BJ (cell line): ENCODE measurements around the gene VKORC1. TPM values are rescaled to one million over a fixed set of nuclear protein-coding genes. Genes with fewer than 3 reads are reported as not detected.

Source experiments
- CTCF ChIA-PET: fragments of 350-600 bp; formaldehyde crosslinking; extraction: SDS; loops from one replicate; lab custom pipeline; 2021; ENCODE audit warnings: antibody characterized with exemption, inconsistent platforms; lab: Yijun Ruan, JAX
- POLR2A ChIA-PET: fragments of 300-600 bp; sonication (Branson Sonifier 250); formaldehyde crosslinking; extraction: SDS; loops from one replicate; lab custom pipeline; 2021; ENCODE audit warnings: antibody characterized with exemption; lab: Charles Lee
- DNase-seq: peaks from one replicate; pipeline ENCODE4 v3.0.0-alpha.2; 2011; ENCODE audit warnings: low read depth
- H3K27me3 ChIP-seq: 2 replicates; pipeline ENCODE4 v1.6.0; 2011; ENCODE audit warnings: low read length; ENCODE audit not compliant: control insufficient read depth, insufficient read depth
- H3K36me3 ChIP-seq: 2 replicates; pipeline ENCODE4 v1.5.1; 2011; ENCODE audit warnings: low read length; ENCODE audit not compliant: control insufficient read depth, insufficient read depth
- H3K4me3 ChIP-seq: 2 replicates; pipeline ENCODE4 v1.5.1; 2011; ENCODE audit warnings: low read depth, mild to moderate bottlenecking, control low read depth, low read length
- polyA plus RNA-seq: library from polyadenylated mRNA; depleted of rRNA; stranded (reverse); fragments of >200 nt; gene quantifications from 2 replicates; pipeline ENCODE4 v1.2.3, GENCODE V29; 2011
- TF ChIP-seq, protein P1 (sequence below): IDR thresholded peaks from 2 replicates; pipeline ENCODE4 v1.5.1; 2011; ENCODE audit warnings: low read depth, mild to moderate bottlenecking, control low read depth, inconsistent platforms, low read length, moderate library complexity; ENCODE audit not compliant: insufficient read depth

The VKORC1 gene
- polyA plus RNA-seq, 1 experiment = 515 TPM

DNA sequence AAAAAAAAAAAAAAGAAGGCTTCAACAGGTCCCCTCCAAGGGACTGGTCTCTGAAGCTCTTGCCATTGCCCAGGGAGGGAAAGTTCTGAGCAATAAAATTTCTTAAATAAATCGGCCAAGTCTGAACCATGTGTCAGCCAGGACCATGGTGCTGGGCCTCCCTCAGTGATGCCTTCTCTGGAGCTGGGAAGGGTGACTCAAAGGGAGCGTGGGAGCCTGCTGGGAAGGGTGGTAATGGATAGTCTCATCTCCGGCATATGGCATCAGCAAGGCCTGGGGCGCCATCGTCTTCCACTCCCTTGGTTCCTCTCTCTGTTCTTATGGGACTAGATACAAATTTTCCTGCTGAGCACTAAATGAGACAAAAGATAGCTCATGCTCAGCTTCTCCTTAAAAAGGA lies 2.3 kb downstream of the VKORC1 start:
- TF ChIP-seq, protein P1, sequence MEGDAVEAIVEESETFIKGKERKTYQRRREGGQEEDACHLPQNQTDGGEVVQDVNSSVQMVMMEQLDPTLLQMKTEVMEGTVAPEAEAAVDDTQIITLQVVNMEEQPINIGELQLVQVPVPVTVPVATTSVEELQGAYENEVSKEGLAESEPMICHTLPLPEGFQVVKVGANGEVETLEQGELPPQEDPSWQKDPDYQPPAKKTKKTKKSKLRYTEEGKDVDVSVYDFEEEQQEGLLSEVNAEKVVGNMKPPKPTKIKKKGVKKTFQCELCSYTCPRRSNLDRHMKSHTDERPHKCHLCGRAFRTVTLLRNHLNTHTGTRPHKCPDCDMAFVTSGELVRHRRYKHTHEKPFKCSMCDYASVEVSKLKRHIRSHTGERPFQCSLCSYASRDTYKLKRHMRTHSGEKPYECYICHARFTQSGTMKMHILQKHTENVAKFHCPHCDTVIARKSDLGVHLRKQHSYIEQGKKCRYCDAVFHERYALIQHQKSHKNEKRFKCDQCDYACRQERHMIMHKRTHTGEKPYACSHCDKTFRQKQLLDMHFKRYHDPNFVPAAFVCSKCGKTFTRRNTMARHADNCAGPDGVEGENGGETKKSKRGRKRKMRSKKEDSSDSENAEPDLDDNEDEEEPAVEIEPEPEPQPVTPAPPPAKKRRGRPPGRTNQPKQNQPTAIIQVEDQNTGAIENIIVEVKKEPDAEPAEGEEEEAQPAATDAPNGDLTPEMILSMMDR = no peak
- CTCF ChIA-PET = interaction anchor here (0.7 to 6.4 kb wide), 5 partner anchors 27 to 350 kb away, joined by 3 to 54 read pairs (median 3); partner anchors contain the start of genes HSD3B7 and ZNF843
- POLR2A ChIA-PET = interaction anchor here (0.7 kb wide), 1 partner anchor 59 kb away, joined by 5 read pairs; no protein-coding TSS in a partner anchor
- Histone ChIP-seq H3K27me3 (no peaks in the 10 kb centered on the region), H3K36me3 (peaks cover 9% of the 10 kb centered on the region), H3K4me3 (no peak overlapping the region)
- DNase-seq = no peak

DNA sequence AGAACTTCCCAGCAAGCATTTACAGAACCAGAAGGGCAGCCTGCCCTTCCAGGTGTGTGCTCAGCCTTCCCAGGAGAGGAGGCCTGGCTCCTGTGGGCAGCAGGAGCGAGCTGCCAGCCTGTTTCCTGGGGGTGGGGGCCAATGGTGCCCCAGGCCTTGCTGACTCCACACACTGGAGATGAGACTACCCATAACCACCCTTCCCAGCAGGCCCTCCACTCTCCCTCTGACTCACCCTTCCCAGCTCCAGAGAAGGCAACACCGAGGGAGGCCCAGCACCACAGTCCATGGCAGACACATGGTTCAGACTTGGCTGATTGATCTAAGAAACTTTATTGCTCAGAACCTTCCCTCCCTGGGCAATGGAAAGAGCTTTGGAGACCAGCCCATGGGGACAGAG lies 4.1 kb downstream of the VKORC1 start:
- DNase-seq = no peak
- H3K36me3 ChIP-seq = peaks cover 11% of the 10 kb centered on the region
- TF ChIP-seq, protein P1 = no peak
- ChIA-PET POLR2A (no interaction called here), CTCF (interaction anchor here (6.4 kb wide), 1 partner anchor 106 kb away, joined by 54 read pairs; the partner anchor contains the start of gene HSD3B7)
- H3K4me3 ChIP-seq = no peak overlapping the region
- H3K27me3 ChIP-seq = no peaks in the 10 kb centered on the region

DNA sequence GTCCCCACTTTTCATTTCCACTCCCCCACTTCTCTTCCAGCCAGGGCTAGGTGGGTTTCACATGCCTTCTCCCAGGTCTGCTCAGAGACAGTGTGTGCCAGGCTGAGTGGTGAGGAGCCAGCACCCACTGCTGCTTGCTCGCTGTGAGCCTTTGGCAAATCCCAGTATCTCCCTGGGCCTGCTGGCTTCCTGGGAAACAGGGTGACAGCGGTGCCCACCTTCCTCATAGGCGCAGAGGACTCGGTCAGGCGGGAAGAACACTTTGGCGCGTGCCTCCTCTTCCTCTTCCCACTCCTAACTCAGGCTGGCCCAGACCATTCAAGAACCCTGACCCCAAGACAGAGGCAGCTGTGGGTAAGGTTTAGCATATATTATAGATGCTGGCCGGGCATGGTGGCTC lies 5.4 kb downstream of the VKORC1 start:
- H3K4me3 ChIP-seq = no peak overlapping the region
- CTCF ChIA-PET = no interaction called here
- no peak for DNase-seq
- POLR2A ChIA-PET = no interaction called here
- H3K36me3 ChIP-seq = peaks cover 17% of the 10 kb centered on the region
- TF ChIP-seq, protein P1 = no peak
- H3K27me3 ChIP-seq = no peaks in the 10 kb centered on the region

DNA sequence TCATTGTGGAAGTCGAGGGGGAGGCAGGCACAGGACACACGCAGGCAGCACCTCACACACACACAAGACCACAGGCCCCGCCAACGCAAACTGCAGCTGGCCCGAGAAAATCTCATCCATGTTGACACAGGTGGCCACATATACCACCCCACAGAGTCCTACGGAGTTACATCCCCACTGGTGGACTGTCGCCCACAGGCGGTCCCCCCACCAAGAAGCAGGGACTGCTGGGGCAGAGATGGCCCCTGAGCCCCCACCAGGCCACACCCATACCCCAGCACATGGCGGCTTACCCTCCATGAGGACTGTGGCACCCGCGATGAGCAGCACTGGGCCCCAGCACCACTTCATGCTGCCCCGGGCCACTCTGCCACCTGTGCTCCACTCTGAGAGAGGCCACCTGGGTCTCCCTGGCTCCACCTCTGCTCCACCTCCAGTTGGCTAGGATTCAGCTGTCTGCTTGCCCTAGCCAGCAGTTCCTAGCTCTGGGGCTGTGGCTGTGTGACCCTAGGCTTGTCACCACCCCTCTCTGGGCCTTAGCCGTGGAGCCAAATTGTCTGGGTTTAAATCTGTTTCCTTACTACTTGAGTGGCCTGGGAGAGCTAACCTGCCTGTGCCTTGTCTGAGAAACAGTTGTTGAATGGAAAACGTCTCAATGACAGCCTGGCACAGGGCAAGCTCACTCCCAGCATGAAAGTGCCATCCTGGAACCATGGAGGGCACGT lies 6.0 kb downstream of the VKORC1 start, which contains the start of gene PRSS53:
TSS of gene PRSS53 (minus strand) at position 485 of the 725 bp plus-strand sequence. CDS start at position 351, 134 bp downstream.
- no peak for DNase-seq
- TF ChIP-seq, protein P1 = no peak
- Histone ChIP-seq H3K27me3 (no peaks in the 10 kb centered on the region), H3K36me3 (peaks cover 17% of the 10 kb centered on the region), H3K4me3 (no peak within 1 kb of the TSS)
- CTCF ChIA-PET = no interaction called here
- POLR2A ChIA-PET = interaction anchor here (0.7 kb wide), 1 partner anchor 785 kb away, joined by 3 read pairs; the partner anchor contains the start of gene ZNF267

DNA sequence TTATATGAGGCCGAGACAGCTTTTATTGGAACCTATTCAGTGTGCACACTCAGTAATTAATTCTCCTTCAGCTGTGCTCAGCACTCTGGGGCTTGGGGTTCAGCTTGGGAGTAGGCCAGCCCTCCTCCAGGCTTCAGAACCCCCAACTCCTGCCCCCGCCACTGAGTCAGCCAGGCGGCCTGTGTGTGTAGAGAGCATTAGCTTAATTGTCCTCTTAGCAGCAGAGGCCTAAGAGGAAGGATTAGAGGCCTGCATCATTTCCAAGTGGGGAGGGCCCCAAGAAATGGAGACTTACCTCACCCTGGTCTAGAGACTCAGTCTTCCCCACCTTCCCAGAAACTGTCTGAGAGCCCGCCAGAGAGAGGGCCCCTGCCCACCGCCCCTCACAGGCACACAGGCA lies 6.6 kb downstream of the VKORC1 start:
- H3K36me3 ChIP-seq = peaks cover 19% of the 10 kb centered on the region
- H3K4me3 ChIP-seq = no peak overlapping the region
- TF ChIP-seq, protein P1 = no peak
- no peak for DNase-seq
- H3K27me3 ChIP-seq = no peaks in the 10 kb centered on the region
- POLR2A ChIA-PET = interaction anchor here (0.7 kb wide), 1 partner anchor 786 kb away, joined by 3 read pairs; the partner anchor contains the start of gene ZNF267
- CTCF ChIA-PET = no interaction called here
